ENCODE measurements around the gene TMIE. TPM values are rescaled to one million over a fixed set of nuclear protein-coding genes. Genes with fewer than 3 reads are reported as not detected.

Gene TMIE
- total RNA-seq, 1 donor = not detected

DNA sequence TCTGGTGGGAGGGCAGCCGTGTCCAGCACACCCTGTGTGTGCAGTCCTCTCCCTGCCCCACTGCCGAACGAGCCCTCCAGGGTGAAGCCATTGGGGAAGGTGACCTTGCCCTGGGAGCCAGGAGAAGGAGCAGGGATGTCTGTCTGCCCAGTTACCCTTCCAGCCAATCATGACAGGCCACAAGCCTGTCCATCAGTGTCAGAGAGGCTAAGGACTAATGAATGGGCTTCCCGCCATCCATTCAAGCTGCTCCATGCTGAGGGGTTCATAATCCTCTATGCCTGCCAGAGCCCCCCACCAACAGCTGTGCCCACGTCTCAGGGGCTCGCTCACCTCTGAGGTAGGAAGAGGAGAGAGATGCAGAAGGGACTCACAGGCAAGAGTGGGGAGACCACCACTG lies 22.9 kb upstream of the TMIE start:
- no peak for DNase-seq (ENCODE audit: low read depth)
- TF ChIP-seq, protein P1, sequence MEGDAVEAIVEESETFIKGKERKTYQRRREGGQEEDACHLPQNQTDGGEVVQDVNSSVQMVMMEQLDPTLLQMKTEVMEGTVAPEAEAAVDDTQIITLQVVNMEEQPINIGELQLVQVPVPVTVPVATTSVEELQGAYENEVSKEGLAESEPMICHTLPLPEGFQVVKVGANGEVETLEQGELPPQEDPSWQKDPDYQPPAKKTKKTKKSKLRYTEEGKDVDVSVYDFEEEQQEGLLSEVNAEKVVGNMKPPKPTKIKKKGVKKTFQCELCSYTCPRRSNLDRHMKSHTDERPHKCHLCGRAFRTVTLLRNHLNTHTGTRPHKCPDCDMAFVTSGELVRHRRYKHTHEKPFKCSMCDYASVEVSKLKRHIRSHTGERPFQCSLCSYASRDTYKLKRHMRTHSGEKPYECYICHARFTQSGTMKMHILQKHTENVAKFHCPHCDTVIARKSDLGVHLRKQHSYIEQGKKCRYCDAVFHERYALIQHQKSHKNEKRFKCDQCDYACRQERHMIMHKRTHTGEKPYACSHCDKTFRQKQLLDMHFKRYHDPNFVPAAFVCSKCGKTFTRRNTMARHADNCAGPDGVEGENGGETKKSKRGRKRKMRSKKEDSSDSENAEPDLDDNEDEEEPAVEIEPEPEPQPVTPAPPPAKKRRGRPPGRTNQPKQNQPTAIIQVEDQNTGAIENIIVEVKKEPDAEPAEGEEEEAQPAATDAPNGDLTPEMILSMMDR (IDR thresholded peaks at IDR 0.05; ENCODE audit: insufficient read depth, low read depth, low read length) = no peak
- no peak overlapping the region for H3K4me3 ChIP-seq (ENCODE audit: low read depth, low read length)

DNA sequence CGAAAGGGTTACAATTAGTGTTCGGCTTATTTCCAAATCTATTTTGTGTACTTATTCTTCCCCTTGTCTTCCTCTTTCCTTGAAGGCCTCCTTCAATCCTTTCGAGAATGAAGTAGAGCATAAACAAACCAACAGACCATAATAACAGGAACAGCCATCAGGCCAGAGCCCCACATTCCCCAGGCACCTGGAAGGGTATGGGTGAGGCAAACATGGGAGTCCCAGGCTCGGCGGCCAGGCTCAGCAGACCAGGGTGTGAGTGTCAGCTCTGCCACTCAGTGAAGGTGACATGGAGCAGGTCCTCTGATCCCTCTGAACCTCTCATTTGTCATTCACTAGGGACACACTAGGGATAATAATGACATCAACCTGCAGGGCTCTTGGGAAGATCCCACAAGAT lies 21.5 kb upstream of the TMIE start:
- no peak overlapping the region for H3K4me3 ChIP-seq (ENCODE audit: low read depth, low read length)
- TF ChIP-seq, protein P1 (IDR thresholded peaks at IDR 0.05; ENCODE audit: insufficient read depth, low read depth, low read length) = no peak
- DNase-seq (ENCODE audit: low read depth) = no peak

- no peak for DNase-seq (ENCODE audit: low read depth)
- no peak overlapping the region for H3K4me3 ChIP-seq (ENCODE audit: low read depth, low read length)
- TF ChIP-seq, protein P1 (IDR thresholded peaks at IDR 0.05; ENCODE audit: insufficient read depth, low read depth, low read length) = no peak
Observed at GRCh38 chr3:46680298-46680826, 20.8 kb upstream of the TMIE start.

GRCh38 chr3:46681387-46681786 lies 19.8 kb upstream of the TMIE start:
- no peak overlapping the region for H3K4me3 ChIP-seq (ENCODE audit: low read depth, low read length)
- DNase-seq (ENCODE audit: low read depth) = no peak
- TF ChIP-seq, protein P1 (IDR thresholded peaks at IDR 0.05; ENCODE audit: insufficient read depth, low read depth, low read length) = no peak

GRCh38 chr3:46681856-46682540 lies 19.2 kb upstream of the TMIE start:
- DNase-seq (ENCODE audit: low read depth) = no peak
- TF ChIP-seq, protein P1 (IDR thresholded peaks at IDR 0.05; ENCODE audit: insufficient read depth, low read depth, low read length) = no peak
- no peak overlapping the region for H3K4me3 ChIP-seq (ENCODE audit: low read depth, low read length)

DNA sequence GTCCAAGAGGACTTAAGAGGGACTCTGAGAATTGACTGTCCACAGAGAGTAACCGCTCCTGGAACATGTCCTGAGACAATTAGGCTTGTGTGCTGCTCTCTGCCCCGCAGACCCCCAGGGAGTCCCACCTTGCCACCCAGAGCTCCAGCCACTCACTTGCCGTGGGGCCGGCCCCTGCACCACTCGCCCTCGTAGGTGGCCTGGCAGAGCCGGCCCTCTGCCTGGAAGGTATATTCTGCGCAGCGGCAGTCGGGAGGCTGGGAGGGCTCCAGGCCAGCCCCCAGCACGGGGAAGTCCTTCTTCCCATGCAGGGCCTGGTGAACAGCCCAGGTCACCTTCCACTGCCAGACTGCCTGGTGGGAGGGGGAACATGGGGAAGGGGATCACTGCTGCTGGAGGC lies 18.2 kb upstream of the TMIE start:
- TF ChIP-seq, protein P1 (IDR thresholded peaks at IDR 0.05; ENCODE audit: insufficient read depth, low read depth, low read length) = no peak
- DNase-seq (ENCODE audit: low read depth) = no peak
- H3K4me3 ChIP-seq (ENCODE audit: low read depth, low read length) = no peak overlapping the region

GRCh38 chr3:46684891-46685290 lies 16.3 kb upstream of the TMIE start:
- TF ChIP-seq, protein P1 (IDR thresholded peaks at IDR 0.05; ENCODE audit: insufficient read depth, low read depth, low read length) = no peak
- no peak for DNase-seq (ENCODE audit: low read depth)
- H3K4me3 ChIP-seq (ENCODE audit: low read depth, low read length) = no peak overlapping the region

Measured in fibroblast of villous mesenchyme (primary cell).